NCI-H510A treated with DMSO at 0.1 percent for 48 hours (cell line): ENCODE data around the gene POLK.
"Not testable (repeated sequence)": the region's sequence is repeated elsewhere in the genome, so short reads cannot be mapped to it uniquely, and the experiment has no call there.

Source experiments
- DNase-seq: peaks from one replicate; lab custom pipeline; 2025; lab: John Stamatoyannopoulos, UW

POLK gene

GRCh38 chr5:75510836-75511434 lies 756 bp upstream of the POLK start:
- peak; percentile 49 for DNase-seq

GRCh38 chr5:75512383-75513074 lies 838 bp downstream of the POLK start:
- DNase-seq, result no peak

GRCh38 chr5:75513841-75514240 lies 2.1 kb downstream of the POLK start:
- DNase-seq, result no peak

DNA sequence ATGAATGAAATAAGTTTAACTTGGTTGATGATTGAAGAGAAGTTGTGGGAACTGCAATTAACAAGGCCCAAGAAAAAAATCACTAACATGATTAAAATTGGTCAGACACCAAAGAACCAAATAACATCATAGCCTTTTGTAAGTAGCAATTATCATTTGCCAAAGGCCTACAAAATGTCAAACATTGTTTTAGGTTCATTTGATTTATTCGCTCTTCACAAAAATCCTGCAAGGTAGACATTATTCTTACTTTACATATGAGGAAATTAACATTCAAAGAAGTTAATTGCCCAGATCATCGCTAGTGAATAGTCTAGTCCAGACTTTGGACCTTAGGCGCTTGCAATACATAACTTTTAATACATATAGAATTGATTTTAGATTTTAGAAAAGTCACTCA lies 2.6 kb downstream of the POLK start:
- no peak for DNase-seq

DNA sequence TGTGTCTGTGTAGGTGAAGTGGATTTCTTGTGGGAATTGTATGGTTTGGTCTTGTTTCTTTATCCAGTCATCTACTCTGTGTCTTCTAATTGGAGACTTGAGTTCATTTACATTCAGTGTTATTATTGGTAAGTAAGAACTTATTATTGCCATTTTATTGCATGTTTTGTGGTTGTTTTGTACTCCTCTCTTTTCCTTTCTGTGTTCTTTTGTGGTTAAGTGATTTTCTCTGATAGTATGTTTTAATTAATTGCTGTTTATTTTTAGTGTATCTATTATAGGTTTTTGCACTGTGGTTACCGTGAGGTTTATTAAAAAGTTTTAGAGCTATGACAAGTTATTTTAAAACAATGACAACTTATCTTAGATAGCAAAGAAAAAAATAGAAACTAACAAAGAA lies 8.1 kb downstream of the POLK start:
- DNase-seq, result no peak

GRCh38 chr5:75521195-75521594 lies 9.5 kb downstream of the POLK start:
- DNase-seq, result no peak

DNA sequence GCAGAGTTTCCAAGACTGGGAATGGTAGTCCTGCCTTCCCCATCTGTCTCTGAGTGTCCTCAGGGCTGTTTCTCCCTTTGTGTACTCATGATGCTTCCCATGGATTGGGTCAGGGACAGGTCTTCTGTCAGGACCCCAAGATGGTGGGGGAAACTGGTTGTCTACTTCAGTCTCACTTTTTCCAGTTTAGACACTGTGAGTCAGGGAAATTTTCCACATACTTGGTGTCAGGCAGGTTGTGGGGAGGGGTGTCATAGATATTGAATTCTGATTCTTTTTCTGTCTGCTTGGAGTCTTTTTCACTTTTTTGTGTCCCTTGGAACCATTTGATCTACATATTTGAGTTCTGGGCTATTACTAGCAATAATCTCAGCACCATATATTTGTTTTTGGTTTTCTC lies 10.3 kb downstream of the POLK start:
- DNase-seq, result no peak

- no peak for DNase-seq
Observed at GRCh38 chr5:75522542-75522941, 10.9 kb downstream of the POLK start.

GRCh38 chr5:75523275-75523674 lies 11.6 kb downstream of the POLK start:
- no peak for DNase-seq

DNA sequence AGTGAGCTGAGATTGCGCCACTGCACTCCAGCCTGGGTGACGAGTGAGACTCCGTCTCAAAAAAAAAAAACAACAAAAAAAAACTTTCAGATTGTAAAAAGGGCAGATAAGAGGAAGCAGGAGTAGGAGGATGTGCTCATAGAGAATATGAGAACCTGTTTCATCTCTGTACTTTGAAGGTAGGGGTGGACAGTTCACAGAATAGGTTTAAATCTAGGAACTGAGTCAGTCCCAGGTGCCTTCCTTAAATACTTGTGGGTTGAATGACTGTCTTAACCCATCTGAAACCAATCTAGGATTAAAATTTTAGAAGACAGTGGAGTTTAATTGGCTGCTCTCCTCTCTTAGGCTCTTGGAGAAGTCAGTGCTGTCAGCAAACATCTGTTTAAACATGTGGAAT lies 12.4 kb downstream of the POLK start:
- no peak for DNase-seq

DNA sequence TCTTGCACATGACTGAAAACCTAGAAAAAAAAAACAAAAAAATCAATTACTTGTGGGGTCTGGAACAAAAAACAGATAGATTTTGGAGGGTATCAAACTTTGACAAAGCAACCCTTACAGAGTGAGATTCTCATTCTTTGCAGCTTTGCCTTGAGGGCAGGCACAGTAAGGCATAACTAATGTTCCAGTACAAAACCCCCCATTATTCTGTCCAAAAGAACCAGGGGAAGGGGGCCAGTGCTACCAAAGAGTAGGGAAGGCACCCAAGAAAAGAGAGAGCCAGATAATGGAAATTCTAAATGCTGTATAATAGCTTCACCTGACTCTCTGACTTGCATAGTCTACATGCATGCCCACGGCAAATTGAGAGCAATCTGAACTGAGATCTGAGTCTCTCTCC lies 12.9 kb downstream of the POLK start:
- DNase-seq, result no peak

- DNase-seq, result no peak
Observed at GRCh38 chr5:75525344-75525743, 13.7 kb downstream of the POLK start.

GRCh38 chr5:75526070-75526469 lies 14.4 kb downstream of the POLK start:
- DNase-seq, result no peak

GRCh38 chr5:75529185-75529584 lies 17.5 kb downstream of the POLK start:
- DNase-seq, result no peak

GRCh38 chr5:75532190-75532589 lies 20.5 kb downstream of the POLK start:
- DNase-seq, result no peak

DNA sequence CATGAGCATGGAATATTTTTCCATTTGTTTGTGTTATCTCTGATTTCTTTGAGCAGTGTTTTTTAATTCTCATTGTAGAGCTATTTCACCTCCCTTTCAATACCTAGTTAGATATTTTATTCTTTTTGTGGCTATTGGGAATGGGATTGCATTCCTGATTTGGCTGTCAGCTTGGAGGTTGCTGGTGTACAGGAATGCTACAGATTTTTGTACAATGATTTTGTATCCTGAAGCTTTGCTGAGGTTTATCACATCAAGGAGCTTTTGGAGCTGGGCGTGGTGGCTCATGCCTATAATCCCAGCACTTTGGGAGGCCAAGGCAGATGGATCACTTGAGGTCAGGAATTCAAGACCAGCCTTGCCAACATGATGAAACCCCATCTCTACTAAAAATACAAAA lies 22.0 kb downstream of the POLK start:
- not testable (repeated sequence) for DNase-seq

GRCh38 chr5:75534734-75535133 lies 23.0 kb downstream of the POLK start:
- no peak for DNase-seq

DNA sequence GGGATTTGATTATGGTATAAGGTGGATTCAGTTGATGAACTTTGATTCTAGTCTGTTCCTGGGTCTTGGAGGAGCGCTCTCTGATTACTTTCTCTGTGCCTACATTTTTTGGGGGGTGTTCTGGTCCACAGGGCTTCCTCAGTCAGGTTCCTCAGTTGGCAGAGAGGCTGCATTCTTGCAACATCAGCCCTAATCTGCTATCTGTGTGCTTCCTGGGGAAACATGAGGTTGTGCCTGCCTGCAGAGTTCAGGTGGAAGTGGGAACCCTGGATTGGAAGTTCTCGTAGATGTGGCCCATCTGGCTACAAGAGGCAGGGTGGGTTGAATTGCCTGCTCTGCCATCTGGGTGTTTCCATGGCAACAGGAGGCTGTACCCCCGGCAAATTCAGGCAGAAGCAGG lies 24.5 kb downstream of the POLK start:
- no peak for DNase-seq

GRCh38 chr5:75536694-75537360 lies 25.1 kb downstream of the POLK start:
- DNase-seq, result no peak

GRCh38 chr5:75538211-75538610 lies 26.5 kb downstream of the POLK start:
- DNase-seq, result no peak

- no peak for DNase-seq
Observed at GRCh38 chr5:75545131-75545530, 33.4 kb downstream of the POLK start.

DNA sequence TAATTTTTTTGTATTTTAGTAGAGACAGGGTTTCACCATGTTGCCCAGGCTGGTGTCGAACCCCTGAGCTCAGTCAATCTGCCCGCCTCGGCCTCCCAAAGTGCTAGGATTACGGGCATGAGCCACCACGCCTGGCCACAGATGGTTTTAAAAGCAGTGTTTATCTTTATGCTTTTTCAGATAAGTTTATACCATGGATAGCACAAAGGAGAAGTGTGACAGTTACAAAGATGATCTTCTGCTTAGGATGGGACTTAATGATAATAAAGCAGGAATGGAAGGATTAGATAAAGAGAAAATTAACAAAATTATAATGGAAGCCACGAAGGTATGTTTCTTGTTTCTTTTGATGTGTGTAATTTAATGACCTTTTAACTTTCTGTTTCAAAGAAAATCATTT lies 35.1 kb downstream of the POLK start:
- DNase-seq, result no peak

DNA sequence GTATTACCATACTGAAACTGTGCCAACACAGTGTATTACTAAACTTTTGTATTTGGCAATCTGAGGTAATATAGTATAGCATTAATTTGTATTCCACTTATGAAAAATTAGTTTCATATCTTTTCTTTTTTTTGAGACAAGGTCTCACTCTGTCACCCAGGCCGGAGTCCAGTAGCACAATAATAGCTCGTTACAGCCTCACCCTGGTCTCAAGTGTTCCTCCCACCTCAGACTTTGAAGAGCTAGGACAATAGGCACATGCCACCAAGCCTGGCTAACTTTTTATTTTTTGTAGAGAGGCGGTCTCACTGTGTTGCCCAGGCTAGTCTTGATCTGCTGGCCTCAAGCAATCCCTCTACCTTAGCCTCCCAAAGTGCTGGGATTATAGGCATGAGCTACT lies 36.1 kb downstream of the POLK start:
- no peak for DNase-seq

GRCh38 chr5:75550597-75550996 lies 38.9 kb downstream of the POLK start:
- DNase-seq, result no peak
